CD4-positive, alpha-beta memory T cell (primary cell): ENCODE data around the gene FIGNL2. TPM values are rescaled to one million over a fixed set of nuclear protein-coding genes. Genes with fewer than 3 reads are reported as not detected.
"Not testable (repeated sequence)": the region's sequence is repeated elsewhere in the genome, so short reads cannot be mapped to it uniquely, and the experiment has no call there.

Experiments used
- CTCF ChIA-PET: fragments of 350-600 bp; sonication (Branson Sonifier 250); formaldehyde crosslinking; loops from one replicate; lab custom pipeline; 2021; ENCODE audit warnings: inconsistent platforms; ENCODE audit not compliant: partially characterized antibody; lab: Charles Lee
- POLR2A ChIA-PET: fragments of 350-600 bp; sonication (Branson Sonifier 250); formaldehyde crosslinking; loops from one replicate; lab custom pipeline; 2021; ENCODE audit not compliant: partially characterized antibody; lab: Charles Lee
- DNase-seq, 5 donors: peaks; one replicate each; pipeline versions ENCODE4 v3.0.0 to v3.0.0-alpha.2; 2020 to 2022; ENCODE audit warnings: mixed read lengths in 1 of 5
- H3K27ac ChIP-seq: one replicate; pipeline ENCODE4 v1.7.0; 2013; ENCODE audit warnings: low read depth, low read length
- H3K27me3 ChIP-seq: 2 replicates; pipeline ENCODE4 v1.7.0; 2013; ENCODE audit warnings: mild to moderate bottlenecking, low read length, moderate library complexity; ENCODE audit not compliant: insufficient read depth
- H3K36me3 ChIP-seq: 2 replicates; pipeline ENCODE4 v1.7.0; 2013; ENCODE audit warnings: mild to moderate bottlenecking, low read length, moderate library complexity; ENCODE audit not compliant: insufficient read depth
- H3K4me1 ChIP-seq: 2 replicates; pipeline ENCODE4 v1.7.0; 2013; ENCODE audit warnings: mild to moderate bottlenecking, low read length, moderate library complexity; ENCODE audit not compliant: insufficient read depth
- H3K4me3 ChIP-seq, 2 donors: one replicate each; pipeline ENCODE4 v1.7.0; 2013; ENCODE audit warnings: low read length in 2 of 2, mild to moderate bottlenecking in 1 of 2
- H3K9me3 ChIP-seq, 2 donors: one replicate each; pipeline ENCODE4 v1.7.0; 2013; ENCODE audit warnings: low read length in 2 of 2, control low read depth in 1 of 2; ENCODE audit not compliant: control insufficient read depth in 1 of 2
- H3K27ac Mint-ChIP-seq, 7 donors: one replicate each; pipeline ENCODE4 v1.8.0; 2020 to 2021; ENCODE audit warnings: mixed read lengths in 7 of 7, mild to moderate bottlenecking in 6 of 7, inconsistent platforms in 3 of 7, moderate library complexity in 3 of 7
- H3K27me3 Mint-ChIP-seq, 2 donors: one replicate each; pipeline ENCODE4 v1.8.0; 2020 to 2021; ENCODE audit warnings: mixed read lengths in 2 of 2
- H3K36me3 Mint-ChIP-seq, 2 donors: one replicate each; pipeline ENCODE4 v1.8.0; 2020 to 2021; ENCODE audit warnings: mixed read lengths in 2 of 2, inconsistent platforms in 1 of 2, mild to moderate bottlenecking in 1 of 2
- H3K4me1 Mint-ChIP-seq, 4 donors: one replicate each; pipeline ENCODE4 v1.8.0; 2020 to 2021; ENCODE audit warnings: mixed read lengths in 4 of 4, mild to moderate bottlenecking in 1 of 4
- H3K4me3 Mint-ChIP-seq, 8 donors: one replicate each; pipeline ENCODE4 v1.8.0; 2020 to 2021; ENCODE audit warnings: mixed read lengths in 8 of 8, mild to moderate bottlenecking in 7 of 8, moderate library complexity in 6 of 8, inconsistent platforms in 3 of 8
- H3K9me3 Mint-ChIP-seq, 8 donors: one replicate each; pipeline ENCODE4 v1.8.0; 2020 to 2021; ENCODE audit warnings: mixed read lengths in 8 of 8, mild to moderate bottlenecking in 5 of 8, inconsistent platforms in 3 of 8, moderate library complexity in 1 of 8
- intact Hi-C: fragments of 100-400 bp; cut with micrococcal nuclease; formaldehyde crosslinking; loops from one replicate; pipeline ENCODE4 v1.15.1; 2023
- polyA plus RNA-seq, 2 donors: library from polyadenylated mRNA; unstranded; fragments of 300-500 nt; fragmentation: Illumina TruSeq; gene quantifications; one replicate each; pipeline ENCODE4 v1.2.3, GENCODE V29; 2021
- total RNA-seq, 2 experiments: library from RNA; stranded (reverse); gene quantifications; one replicate each; pipeline ENCODE4 v1.2.3, GENCODE V29; 2021

Gene FIGNL2
- total and polyA plus RNA-seq, 4 experiments from 2014 or later, result 0.10 to 1.5 (median 1.2) TPM; not detected in 1

- Histone ChIP-seq H3K36me3 (no peaks in the 10 kb centered on the region), H3K27ac (no peak overlapping the region), H3K4me3 (no peak overlapping the region), H3K9me3 (no peaks in the 10 kb centered on the region), H3K4me1 (peaks cover 13% of the 10 kb centered on the region), H3K27me3 (no peaks in the 10 kb centered on the region)
- ChIA-PET POLR2A (interaction anchor here (1.5 to 4.0 kb wide), 2 partner anchors 10 to 13 kb away, joined by 5 to 18 read pairs; no protein-coding TSS in a partner anchor), CTCF (interaction anchor here (1.6 to 1.9 kb wide), 2 partner anchors 9 to 13 kb away, joined by 5 to 10 read pairs; no protein-coding TSS in a partner anchor)
- no peaks in the 10 kb centered on the region for H3K36me3 Mint-ChIP-seq
- no peaks in the 10 kb centered on the region for H3K9me3 Mint-ChIP-seq
- peaks cover 12 to 18% (median 15%) of the 10 kb centered on the region in 4 donors for H3K4me1 Mint-ChIP-seq
- peak overlapping the region in 3 of 8 donors; percentile 36 to 67 (median 47) for H3K4me3 Mint-ChIP-seq
- DNase-seq, result no peak
- peaks cover 19 to 30% of the 10 kb centered on the region in 2 donors for H3K27me3 Mint-ChIP-seq
- intact Hi-C loops, result no loop called here
- peak overlapping the region in 2 of 7 donors; percentile 20 to 55 for H3K27ac Mint-ChIP-seq
Observed at GRCh38 chr12:51833448-51834227, 14.9 kb downstream of the FIGNL2 start.

DNA sequence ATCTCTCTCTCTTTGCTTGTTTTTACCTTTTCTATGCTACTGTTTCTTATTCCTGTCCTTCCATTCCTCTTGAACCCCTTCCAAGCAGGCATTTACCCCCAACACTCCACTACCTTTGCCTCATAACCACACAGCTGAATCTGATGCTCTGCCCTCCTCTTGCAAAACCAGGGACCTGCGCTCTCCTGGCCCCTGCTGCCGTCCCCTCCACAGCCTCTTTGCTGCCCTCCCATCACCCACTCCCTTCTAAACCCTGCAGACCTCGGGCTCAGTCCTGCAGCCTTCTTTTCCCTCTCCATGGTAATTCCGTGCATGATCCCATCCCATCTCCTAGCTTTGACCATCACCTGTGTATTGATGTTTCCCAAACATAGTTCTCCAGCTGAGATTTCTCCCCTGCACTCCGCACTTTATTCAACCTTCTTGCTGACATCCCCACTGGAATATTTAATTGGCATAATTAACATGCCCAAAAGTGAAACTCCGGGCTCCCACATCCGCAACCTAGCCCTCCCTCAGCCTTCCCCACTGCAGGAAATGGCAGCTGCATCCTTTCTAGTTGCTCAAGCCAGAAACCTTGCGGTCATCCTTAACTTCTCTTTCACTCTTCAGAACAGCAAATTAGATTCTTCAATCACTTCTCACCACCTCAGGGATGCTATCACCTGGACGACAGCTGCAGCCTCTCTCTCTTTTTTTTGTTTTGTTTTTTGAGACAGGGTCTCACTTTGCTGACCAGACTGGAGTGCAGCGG is 16.0 kb downstream of the FIGNL2 start:
- H3K4me1 Mint-ChIP-seq, result peaks cover 20 to 29% (median 26%) of the 10 kb centered on the region in 4 donors
- no peak for DNase-seq
- H3K9me3 ChIP-seq, result no peaks in the 10 kb centered on the region
- no peaks in the 10 kb centered on the region for H3K27me3 ChIP-seq
- no peak overlapping the region for H3K27ac Mint-ChIP-seq
- peaks cover 23% of the 10 kb centered on the region for H3K4me1 ChIP-seq
- no peak overlapping the region for H3K27ac ChIP-seq
- intact Hi-C loops, result no loop called here
- H3K27me3 Mint-ChIP-seq, result peaks cover 16 to 27% of the 10 kb centered on the region in 2 donors
- H3K4me3 Mint-ChIP-seq, result peak overlapping the region in 6 of 8 donors; percentile 39 to 79 (median 60)
- no peaks in the 10 kb centered on the region for H3K9me3 Mint-ChIP-seq
- ChIA-PET CTCF (interaction anchor here (1.6 to 1.9 kb wide), 2 partner anchors 8 to 12 kb away, joined by 5 to 10 read pairs; no protein-coding TSS in a partner anchor), POLR2A (interaction anchor here (1.1 to 4.0 kb wide), 3 partner anchors 9 to 18 kb away, joined by 3 to 18 read pairs (median 5); no protein-coding TSS in a partner anchor)
- H3K36me3 Mint-ChIP-seq, result no peaks in the 10 kb centered on the region
- no peak overlapping the region for H3K4me3 ChIP-seq
- no peaks in the 10 kb centered on the region for H3K36me3 ChIP-seq

- intact Hi-C loops, H3K9me3 Mint-ChIP-seq, H3K36me3 Mint-ChIP-seq, H3K9me3 ChIP-seq, H3K27ac ChIP-seq, H3K27ac Mint-ChIP-seq, H3K27me3 ChIP-seq, H3K4me3 ChIP-seq, DNase-seq, H3K36me3 ChIP-seq: not testable (repeated sequence)
- H3K4me1 ChIP-seq, result peaks cover 24% of the 10 kb centered on the region
- peak overlapping the region in 1 of 8 donors; percentile 10 for H3K4me3 Mint-ChIP-seq
- ChIA-PET CTCF (interaction anchor here (2.0 kb wide), 1 partner anchor 11 kb away, joined by 5 read pairs; no protein-coding TSS in a partner anchor), POLR2A (interaction anchor here (1.1 to 4.0 kb wide), 3 partner anchors 8 to 18 kb away, joined by 3 to 18 read pairs (median 5); no protein-coding TSS in a partner anchor)
- H3K27me3 Mint-ChIP-seq, result peaks cover 14 to 21% of the 10 kb centered on the region in 2 donors
- peaks cover 22 to 32% (median 27%) of the 10 kb centered on the region in 4 donors for H3K4me1 Mint-ChIP-seq
Observed at GRCh38 chr12:51831817-51832216, 16.7 kb downstream of the FIGNL2 start.

GRCh38 chr12:51829641-51830040 is 18.9 kb downstream of the FIGNL2 start:
- CTCF ChIA-PET, result no interaction called here
- Histone ChIP-seq H3K4me1 (peaks cover 24% of the 10 kb centered on the region), H3K36me3 (no peaks in the 10 kb centered on the region), H3K4me3 (no peak overlapping the region), H3K27me3 (no peaks in the 10 kb centered on the region), H3K9me3 (no peaks in the 10 kb centered on the region), H3K27ac (no peak overlapping the region)
- no peaks in the 10 kb centered on the region for H3K9me3 Mint-ChIP-seq
- no peak for DNase-seq
- H3K36me3 Mint-ChIP-seq, result no peaks in the 10 kb centered on the region
- H3K4me1 Mint-ChIP-seq, result peaks cover 23 to 32% (median 27%) of the 10 kb centered on the region in 4 donors
- POLR2A ChIA-PET, result no interaction called here
- no peak overlapping the region for H3K27ac Mint-ChIP-seq
- intact Hi-C loops, result no loop called here
- peaks cover 14 to 18% of the 10 kb centered on the region in 2 donors for H3K27me3 Mint-ChIP-seq
- no peak overlapping the region for H3K4me3 Mint-ChIP-seq

GRCh38 chr12:51829011-51829481 is 19.5 kb downstream of the FIGNL2 start:
- H3K36me3 ChIP-seq, result no peaks in the 10 kb centered on the region

DNA sequence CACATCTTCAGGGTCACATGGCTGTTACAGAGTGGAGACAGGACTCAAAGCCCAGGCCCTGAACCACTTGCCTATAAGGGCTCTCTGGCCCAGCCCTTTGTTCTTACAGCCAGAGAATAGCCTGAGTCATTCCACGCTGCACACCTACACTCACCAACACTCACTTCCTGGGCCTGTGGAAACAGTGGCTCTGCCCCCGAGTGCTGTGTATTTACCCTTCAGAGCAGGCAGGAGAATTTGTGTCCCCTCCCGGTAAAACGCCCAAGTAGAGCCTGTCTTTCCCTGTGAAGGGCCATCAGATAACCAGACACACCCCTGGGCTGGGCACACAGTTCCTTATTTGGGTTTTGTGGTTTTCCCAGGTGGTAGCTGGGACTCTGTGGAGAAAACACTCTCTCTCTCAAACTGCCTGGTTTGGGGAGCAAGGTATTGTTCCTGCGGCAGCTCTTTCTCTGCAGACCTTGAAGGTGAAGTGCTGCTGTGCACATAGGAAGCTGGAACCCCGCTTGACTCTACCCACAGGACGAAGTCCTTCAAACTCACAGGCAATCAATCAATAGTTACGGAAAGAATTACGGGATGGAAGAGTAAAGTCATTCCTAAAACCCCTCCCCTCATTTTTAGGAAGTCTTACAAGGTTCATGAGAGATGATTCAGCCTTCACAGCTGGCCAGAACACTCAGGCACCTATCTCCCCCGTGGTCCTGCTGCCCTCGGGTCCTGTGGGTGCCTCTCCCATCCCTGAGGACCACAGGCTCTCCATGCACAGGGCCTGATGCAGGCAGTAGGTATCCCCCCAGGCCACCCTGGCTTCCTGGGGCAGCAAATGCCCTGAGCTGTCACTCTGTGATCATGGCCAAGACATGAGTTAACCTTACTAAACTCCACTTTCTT is 20.3 kb downstream of the FIGNL2 start:
- Histone ChIP-seq H3K36me3 (no peaks in the 10 kb centered on the region), H3K27ac (no peak overlapping the region), H3K27me3 (no peaks in the 10 kb centered on the region), H3K4me1 (peaks cover 21% of the 10 kb centered on the region), H3K4me3 (no peak overlapping the region), H3K9me3 (no peaks in the 10 kb centered on the region)
- peak overlapping the region in 1 of 8 donors; percentile 26 for H3K4me3 Mint-ChIP-seq
- peaks cover 9 to 14% of the 10 kb centered on the region in 2 donors for H3K27me3 Mint-ChIP-seq
- peak overlapping the region in 4 of 7 donors; percentile 11 to 70 (median 20) for H3K27ac Mint-ChIP-seq
- H3K9me3 Mint-ChIP-seq, result no peaks in the 10 kb centered on the region
- DNase-seq, result no peak
- intact Hi-C loops, result no loop called here
- H3K36me3 Mint-ChIP-seq, result no peaks in the 10 kb centered on the region
- ChIA-PET CTCF (no interaction called here), POLR2A (no interaction called here)
- peaks cover 22 to 33% (median 26%) of the 10 kb centered on the region in 4 donors for H3K4me1 Mint-ChIP-seq

More at GRCh38 chr12:51829011-51829481, 19.5 kb downstream of the FIGNL2 start:
- Histone ChIP-seq H3K9me3 (no peaks in the 10 kb centered on the region), H3K27ac (no peak overlapping the region), H3K4me3 (no peak overlapping the region), H3K27me3 (no peaks in the 10 kb centered on the region), H3K4me1 (peaks cover 24% of the 10 kb centered on the region)
- no peak for DNase-seq
- Mint-ChIP-seq H3K27me3 (peaks cover 14 to 18% of the 10 kb centered on the region in 2 donors), H3K4me1 (peaks cover 23 to 32% (median 27%) of the 10 kb centered on the region in 4 donors), H3K36me3 (no peaks in the 10 kb centered on the region), H3K9me3 (no peaks in the 10 kb centered on the region), H3K27ac (peak overlapping the region in 1 of 7 donors; percentile 31), H3K4me3 (no peak overlapping the region)
- POLR2A ChIA-PET, result no interaction called here
- CTCF ChIA-PET, result no interaction called here
- intact Hi-C loops, result no loop called here
